NCI-H524 treated with DMSO at 0.1 percent for 48 hours (cell line): ENCODE data around the gene COPG2.
"Not testable (repeated sequence)": the region's sequence is repeated elsewhere in the genome, so short reads cannot be mapped to it uniquely, and the experiment has no call there.

Source experiments
- DNase-seq: peaks from one replicate; lab custom pipeline; 2025; lab: John Stamatoyannopoulos, UW

COPG2 gene, protein sequence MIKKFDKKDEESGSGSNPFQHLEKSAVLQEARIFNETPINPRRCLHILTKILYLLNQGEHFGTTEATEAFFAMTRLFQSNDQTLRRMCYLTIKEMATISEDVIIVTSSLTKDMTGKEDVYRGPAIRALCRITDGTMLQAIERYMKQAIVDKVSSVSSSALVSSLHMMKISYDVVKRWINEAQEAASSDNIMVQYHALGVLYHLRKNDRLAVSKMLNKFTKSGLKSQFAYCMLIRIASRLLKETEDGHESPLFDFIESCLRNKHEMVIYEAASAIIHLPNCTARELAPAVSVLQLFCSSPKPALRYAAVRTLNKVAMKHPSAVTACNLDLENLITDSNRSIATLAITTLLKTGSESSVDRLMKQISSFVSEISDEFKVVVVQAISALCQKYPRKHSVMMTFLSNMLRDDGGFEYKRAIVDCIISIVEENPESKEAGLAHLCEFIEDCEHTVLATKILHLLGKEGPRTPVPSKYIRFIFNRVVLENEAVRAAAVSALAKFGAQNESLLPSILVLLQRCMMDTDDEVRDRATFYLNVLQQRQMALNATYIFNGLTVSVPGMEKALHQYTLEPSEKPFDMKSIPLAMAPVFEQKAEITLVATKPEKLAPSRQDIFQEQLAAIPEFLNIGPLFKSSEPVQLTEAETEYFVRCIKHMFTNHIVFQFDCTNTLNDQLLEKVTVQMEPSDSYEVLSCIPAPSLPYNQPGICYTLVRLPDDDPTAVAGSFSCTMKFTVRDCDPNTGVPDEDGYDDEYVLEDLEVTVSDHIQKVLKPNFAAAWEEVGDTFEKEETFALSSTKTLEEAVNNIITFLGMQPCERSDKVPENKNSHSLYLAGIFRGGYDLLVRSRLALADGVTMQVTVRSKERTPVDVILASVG

DNA sequence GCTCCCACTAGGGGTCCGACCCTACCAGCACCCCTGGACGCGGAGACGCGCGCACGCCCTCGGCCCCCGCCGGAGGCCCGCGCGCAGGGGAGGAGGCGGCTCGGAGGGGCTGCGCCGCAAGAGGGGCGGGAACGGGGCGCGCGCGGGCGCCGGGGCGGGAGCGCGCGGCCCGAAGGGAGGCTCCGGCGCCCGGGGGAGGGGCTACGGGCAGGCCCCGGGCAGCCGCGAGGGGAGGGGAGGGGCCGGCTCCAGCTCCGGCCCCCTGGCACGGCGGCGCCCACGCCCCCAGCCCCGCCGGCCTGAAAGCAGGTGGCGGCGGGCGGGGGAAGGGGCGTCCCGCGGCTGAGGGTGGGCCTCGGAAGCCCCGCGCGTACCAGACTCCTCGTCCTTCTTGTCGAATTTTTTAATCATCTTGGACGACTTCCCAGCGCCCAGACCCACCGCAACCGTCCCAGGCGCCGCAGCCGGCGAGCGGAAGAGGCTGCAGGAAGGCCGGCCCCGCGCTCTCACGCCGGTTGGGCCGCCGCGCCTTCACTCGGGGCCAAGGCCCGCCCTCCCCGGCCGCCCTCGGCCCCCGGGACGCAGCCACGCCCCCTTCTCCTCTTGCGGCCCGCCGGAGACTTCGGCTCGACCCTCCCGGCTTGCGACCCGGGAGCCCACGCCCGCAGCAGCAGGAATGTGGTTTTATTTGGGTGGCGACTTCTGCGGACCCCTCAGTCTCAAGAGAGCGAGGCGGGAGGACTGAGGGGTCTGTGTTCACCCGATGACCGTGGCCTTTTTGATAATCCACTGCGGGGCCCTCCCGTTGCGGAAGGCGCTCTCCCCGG lies at the start of gene COPG2:
Gene COPG2, minus strand, starts transcription at position 491 of the 827 bp plus-strand sequence. Its CDS starts 80 bp downstream, at position 411.
- no peak for DNase-seq

DNA sequence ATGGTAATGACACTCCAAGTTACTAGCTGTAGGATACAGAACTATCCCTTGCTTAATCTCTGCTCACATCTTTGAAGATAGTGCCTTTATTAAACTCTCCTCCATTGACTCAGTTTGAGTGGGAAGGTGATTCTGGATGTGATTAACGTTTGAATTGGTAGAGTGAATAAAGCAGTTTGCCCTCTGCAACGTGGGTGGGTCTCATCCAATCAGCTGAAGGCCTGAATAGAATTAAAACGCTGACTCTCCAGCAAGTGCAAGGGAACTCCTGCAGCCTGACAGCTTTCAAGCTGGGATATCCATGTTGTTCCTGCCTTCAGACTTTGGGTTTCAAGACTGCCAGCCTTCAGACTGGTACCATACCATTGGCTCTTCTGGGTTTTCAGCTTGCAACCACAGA lies 43.9 kb upstream of the COPG2 start:
- DNase-seq, result no peak

DNA sequence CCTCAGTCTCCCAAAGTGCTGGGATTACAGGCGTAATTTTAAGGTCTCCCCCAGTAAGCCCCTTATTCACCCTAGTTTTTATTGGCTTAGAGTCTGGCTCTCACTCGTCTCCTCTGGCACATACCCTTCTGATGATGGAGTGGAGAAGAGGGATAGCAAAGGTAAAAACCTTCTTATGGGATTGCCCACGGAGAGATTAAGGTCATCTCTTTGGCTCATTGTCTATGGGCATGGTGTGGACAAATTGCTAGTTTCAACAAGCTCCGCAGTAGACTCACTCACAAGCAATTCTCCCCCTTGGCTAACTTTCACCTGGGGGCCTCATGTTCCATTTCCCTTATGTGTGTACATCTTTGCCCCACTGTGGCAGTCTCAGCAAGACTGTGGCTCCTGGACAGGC lies 40.2 kb upstream of the COPG2 start:
- no peak for DNase-seq

DNA sequence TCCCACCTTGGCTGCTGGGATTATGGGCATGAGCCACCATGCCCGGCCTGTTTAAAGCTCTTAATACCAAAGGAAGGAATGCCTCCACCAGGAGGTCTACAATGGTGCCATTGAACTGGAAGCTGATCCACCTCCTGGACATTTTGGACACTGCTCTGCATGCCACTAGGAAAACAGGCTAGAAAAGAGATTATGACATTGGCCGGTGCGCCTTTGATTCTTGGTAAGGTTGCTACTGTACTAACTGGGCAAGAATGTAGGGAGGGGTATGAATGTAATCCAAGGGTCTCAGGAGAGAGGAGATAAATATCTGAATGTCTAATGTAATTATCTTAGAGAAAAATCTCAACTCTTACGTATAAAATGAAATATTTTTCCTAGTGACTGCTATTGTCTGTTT lies 39.5 kb upstream of the COPG2 start:
- DNase-seq, result no peak

DNA sequence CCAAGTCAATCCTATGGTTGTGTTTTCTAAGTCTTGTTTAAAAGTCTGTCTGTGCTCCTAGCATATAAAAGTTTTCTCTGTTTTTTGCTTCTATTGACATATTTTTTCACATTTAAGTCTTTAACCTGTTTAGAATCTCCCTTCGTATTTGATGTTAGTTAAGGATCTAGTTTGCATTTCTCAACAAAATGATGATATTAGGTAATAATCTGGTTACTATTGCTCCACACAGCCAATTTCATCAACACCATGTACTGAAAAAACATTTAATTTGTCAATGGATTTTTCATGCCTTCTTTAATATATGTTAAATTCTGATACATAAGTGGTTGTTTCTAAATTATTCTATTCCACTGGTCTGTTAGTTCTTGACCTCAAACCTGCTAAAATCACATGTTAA lies 35.3 kb upstream of the COPG2 start:
- no peak for DNase-seq

DNA sequence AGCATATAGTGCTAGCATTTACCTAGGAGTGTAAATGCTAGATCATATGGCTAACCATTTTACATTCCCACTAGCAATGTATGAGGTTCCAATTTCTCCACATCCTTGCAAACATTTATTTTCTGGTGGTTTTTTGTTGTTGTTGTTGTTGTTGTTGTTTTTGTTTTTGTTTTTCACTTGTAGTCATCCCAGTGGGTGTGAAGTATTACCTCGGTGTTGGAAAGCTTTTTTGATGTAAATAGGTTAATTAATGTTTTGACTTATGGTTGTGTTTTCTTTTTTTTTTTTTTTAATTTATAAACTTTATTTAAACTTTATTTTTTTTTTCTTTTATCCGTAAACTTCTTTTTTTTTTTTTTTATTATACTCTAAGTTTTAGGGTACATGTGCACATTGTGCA lies 33.1 kb upstream of the COPG2 start:
- no peak for DNase-seq

DNA sequence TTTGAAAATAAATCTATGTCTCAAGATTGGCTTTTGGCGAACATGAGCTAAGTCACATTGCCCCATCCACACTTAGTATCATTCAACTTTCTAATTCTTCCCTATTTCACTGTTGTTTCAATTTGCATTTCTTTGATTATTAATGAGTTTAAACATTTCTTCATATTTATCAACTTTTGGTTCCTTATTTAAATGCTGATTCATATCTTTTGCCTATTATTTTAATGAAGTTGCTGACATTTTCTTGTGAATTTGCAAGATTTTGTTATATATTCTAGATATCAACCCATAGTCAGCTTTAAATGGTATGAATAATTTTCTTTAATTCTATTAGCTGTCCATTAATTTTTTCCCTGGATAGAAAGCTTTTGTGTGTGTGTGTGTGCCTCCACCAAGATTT lies 32.2 kb upstream of the COPG2 start:
- no peak for DNase-seq

DNA sequence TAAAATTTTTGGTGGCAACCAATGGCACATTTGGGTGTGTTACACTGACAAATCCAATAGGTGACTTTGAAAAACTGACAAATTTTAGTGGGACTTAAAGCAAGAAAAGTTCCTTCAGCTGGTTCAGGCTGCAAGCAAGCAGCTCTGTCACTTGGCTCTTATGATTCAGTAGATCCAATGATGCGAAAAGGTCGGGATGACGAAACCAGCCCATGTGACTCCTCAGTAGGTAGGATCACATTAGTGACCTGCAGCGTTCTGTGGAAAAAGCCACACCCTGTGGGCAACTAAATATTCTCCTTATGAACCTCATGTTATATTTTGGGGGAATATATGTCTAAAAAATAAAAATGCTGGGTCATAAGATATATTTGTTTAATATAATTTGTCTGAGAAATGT lies 31.1 kb upstream of the COPG2 start:
- DNase-seq, result no peak

DNA sequence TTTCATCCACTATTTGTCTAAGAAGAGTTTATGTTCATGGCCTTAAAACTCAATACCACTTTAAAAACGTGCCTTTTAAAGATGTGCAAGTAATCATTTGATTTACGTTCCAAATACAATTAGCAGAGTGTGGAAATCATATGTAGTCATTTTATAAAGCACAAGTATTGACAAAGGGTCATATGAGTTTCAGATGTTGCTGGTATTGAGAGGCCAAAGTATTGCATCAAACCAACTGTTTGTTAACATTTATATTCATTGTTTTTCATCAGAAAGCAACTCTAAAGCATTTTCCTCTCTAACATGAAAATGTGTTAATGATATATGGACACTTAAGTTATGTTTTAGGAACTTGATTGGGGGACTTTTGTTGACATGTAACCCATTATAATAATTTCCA lies 29.3 kb upstream of the COPG2 start:
- DNase-seq, result no peak

DNA sequence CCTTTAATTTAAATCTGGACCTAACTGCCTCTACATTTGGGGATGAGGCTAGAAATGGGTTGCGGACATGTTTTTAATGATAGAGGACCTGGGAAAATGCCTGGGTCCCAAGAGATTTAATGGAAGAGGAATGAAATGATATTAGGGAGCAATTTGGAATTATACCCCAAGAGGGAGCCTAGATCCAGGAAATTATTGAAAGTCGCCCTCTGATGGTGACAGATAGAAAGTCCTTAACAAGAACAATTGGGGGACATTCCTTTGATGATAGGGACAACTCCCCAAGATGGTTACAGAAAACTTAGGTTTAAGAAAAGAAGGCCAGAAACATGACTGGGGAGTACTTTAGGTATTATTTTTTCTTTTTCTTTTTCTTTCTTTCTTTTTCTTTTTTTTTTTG lies 27.3 kb upstream of the COPG2 start:
- DNase-seq, result no peak

DNA sequence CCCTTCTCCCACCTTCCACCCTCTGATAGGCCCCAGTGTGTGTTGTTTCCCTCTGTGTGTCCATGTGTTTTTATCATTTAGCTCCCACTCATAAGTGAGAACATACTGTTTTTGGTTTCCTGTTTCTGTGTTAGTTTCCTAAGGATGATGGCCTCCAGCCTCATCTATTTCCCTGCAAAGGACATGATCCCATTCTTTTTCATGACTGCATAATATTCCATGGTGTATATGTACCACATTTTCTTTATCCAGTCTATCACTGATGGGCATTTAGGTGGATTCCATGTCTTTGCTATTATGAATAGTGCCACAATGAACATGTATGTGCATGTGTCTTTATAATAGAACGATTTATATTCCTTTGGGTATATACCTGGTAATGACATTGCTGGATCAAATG lies 23.8 kb upstream of the COPG2 start:
- DNase-seq, result not testable (repeated sequence)

DNA sequence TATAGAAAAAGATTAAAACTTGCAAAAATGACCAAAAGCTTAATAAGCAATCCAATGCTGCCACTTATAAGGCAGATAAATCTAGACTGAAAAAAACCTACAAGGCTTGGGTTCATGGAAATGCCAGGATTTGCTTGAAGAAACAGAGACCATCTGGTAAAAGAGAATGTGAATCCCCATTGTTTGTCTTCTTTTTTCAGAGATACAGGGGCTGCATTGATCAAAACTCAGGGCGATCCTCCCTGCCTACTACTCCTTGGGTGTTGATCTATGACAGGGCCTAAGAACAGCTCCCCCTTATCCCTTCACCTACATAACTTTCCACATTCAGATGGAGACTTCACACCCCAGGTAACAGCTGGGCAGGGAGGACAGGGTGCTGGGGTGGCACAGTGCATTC lies 21.1 kb upstream of the COPG2 start:
- no peak for DNase-seq

DNA sequence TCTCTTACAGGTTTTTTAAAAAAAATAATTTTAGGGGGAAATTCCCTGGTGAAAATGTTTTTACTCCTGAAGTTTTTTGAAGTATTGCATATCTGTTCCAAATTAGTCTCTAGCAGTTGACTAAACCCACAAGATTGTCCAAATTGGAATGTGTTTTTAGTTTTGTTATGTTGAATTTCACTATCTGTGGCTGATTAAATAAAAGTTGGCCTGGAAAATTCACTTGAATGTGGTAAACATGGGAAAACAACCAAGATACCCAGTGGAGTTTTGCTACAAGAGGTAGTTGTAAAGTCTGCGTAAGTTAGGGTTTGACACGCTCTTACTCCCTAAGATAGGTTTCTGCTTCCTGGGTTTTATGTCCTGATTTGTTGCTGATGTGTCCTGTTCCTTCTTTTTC lies 14.5 kb upstream of the COPG2 start:
- no peak for DNase-seq

DNA sequence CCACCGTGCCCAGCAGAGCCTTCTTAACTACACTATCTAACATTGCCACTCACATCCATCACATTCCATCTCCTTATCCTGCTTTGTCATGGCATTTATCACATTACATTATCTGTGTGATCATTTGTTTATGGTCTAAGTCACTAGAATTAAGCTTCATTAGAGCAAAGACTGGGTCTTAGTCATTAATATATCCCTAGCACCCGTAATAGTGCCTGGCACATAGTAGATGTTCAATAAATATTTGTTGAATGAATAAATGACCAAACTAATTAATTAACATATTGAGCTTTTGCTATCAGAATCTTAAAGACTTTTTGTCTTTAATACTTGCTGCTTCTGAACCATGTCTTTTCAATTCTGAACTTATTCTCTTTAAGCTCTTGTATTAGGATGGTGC lies 5.9 kb upstream of the COPG2 start:
- no peak for DNase-seq

DNA sequence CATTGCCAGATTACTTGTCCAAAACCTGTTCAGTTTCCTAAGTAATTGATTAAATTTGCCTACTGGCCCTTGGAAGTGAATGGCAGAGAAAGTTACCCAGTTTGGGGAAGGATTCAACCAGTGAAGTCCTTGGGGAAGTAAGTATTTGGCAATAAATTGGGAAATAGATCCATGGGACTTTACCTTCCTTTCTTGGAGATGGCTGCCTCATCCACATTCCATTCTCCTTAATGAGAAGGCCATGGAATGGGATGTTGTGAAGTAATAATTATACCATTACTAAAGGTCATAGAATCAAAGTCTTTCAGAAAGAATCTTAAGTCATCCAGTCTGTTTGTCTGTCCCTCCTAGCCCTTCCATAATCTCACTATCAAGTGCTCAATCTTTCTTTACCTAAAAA lies 4.5 kb upstream of the COPG2 start:
- DNase-seq, result no peak

DNA sequence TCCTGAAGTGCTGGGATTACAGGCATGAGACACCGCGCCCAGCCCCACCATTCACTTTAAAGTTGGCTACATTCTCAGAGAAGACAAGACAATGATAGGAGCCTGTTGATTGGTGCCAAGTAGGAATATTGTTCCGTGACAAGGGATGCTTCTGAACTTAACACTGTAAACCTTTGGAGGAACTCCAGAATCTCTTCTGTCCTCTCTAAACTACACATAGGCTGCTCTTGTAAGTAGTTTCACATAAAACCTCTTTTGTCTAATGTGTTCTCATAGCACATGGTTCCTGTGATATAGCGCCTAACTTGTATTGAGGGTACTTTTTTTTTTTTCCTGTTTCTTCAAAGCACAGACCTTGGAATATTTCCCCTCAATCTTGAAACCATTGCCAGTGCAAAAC lies 3.6 kb upstream of the COPG2 start:
- no peak for DNase-seq

DNA sequence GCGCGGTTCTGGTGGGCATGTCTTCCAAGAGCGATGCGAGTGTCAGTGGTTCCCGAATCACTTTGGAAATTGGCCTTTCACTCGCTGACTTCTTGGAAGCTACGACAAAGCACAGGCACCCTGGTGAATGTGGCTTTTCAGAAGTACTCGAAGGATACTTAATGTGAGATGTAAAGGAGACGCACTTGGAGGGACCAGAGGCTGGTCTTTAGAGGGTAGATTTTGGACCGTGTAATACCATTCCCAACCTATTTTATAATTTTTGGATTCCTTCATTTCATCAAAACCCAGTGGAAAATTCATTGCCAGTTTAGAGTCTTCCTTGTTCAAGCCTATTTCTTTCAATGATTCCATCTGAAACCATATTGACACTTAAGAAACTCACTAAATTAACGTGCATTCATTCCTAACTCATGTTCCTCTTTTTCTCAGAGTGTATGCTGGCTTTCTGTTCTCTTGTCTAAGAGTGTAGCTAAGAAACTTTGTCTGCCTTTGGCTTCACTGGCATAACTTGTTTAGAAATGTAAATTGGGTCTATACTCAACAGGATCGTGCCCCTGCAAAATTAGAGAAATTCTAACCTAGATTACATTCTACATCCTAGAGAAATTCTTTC lies 645 bp upstream of the COPG2 start:
- no peak for DNase-seq

DNA sequence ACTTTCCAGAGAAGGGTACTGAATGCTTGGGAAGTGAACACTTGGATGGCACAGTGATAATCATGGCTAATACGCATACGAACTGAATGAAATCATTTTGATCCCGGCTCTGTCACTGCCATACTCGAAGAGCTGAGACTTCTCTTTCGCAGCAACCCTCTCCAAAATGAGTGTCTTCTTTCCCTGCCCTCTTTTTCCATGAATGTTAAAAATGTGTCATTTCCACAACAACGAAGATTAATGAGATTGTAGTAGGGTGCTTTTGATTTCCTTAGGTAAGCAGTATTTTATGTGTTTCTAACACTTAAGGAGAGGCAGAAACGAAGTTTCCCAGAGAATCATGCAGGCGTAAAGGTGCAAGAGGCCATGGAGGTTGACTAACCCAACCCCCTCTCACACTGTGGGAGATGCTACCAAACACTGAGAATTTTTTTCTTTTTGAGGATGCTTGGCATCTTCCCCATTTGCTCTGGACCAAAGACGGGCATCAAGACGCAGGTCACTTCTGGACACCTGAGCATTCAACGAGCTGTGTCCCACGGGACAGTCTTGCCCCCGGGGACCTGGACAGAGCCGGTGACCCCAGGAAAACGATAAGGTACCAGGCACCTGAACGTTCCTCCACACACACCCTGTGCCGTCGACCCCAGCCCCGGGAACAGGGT lies 823 bp downstream of the COPG2 start:
- DNase-seq, result no peak

DNA sequence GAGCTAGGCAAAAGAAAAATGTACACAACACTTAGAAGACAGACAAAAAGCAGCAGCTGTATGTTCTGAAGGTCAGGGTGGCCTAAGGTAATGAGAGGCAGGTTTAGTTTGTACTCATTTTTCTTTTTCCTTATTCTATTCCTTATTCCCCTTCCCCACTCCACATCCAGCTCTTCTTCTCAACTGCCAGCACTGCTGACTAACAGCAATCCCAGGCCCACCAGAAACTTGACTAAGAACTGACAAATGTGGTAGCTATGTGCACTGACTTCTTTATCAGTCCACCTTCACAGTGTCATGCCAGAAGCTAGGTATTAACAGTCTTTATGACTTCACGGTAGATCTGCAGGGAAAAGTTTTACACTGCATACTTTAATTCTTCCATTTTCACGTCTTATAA lies 6.1 kb downstream of the COPG2 start:
- DNase-seq, result no peak

DNA sequence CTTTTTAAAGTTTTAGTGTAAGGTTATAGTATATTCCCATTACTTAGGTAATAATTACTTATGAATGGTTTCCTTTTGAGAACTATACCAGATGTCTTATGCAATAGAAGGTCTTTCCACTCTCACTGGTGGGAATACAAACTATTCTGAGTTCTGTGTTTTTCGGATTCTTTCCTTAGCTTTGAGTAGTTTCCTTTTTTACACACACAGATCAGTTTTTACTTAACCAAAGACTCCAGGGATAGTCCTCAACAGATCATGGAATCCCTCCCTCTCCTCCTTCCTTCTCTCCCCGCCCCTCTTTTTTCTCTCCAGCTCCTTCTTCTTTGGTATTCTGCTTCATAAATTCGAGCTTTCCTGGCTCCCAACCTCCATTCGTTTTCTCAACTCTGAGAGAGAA lies 13.3 kb downstream of the COPG2 start:
- no peak for DNase-seq

DNA sequence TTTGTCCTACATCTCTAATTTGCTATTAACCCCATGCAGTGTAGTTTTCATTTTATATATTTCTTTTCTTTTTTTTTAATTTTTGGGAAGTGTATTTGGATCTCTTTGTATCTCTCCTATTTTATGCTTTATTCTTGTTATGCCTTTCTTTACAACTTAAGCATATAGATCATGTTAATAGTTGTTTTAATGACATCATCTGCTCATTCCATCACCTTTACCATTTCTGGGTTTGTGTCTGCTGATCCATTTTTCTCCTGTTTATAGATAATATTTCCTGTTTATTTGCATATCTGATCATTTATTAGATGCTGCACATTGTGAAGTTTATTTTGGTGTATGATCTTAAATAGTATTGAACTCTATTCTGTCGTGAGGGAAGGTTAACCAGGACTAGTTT lies 13.7 kb downstream of the COPG2 start:
- DNase-seq, result no peak
